HG03432 (cell line): ENCODE results near the gene AP2S1.
"Not testable (repeated sequence)": the region's sequence is repeated elsewhere in the genome, so short reads cannot be mapped to it uniquely, and the experiment has no call there.

Experiments
- ATAC-seq: cut with Tn5 transposase; IDR thresholded peaks from one replicate; pipeline ENCODE4 v1.9.1; 2021; ENCODE audit warnings: mild to moderate bottlenecking, moderate library complexity; ENCODE audit not compliant: unreplicated experiment

AP2S1 gene

GRCh38 chr19:46868025-46868802, 17.6 kb upstream of the AP2S1 start:
- no peak for ATAC-seq

GRCh38 chr19:46867170-46867569, 16.5 kb upstream of the AP2S1 start:
- ATAC-seq = no peak

GRCh38 chr19:46866407-46867136, 15.9 kb upstream of the AP2S1 start:
- ATAC-seq = no peak

- no peak for ATAC-seq
Observed at GRCh38 chr19:46863818-46864629, 13.4 kb upstream of the AP2S1 start.

- ATAC-seq = no peak
Observed at GRCh38 chr19:46862974-46863632, 12.5 kb upstream of the AP2S1 start.

- no peak for ATAC-seq
Observed at GRCh38 chr19:46862503-46862834, 11.8 kb upstream of the AP2S1 start.

- no peak for ATAC-seq
Observed at GRCh38 chr19:46861691-46862502, 11.3 kb upstream of the AP2S1 start.

- ATAC-seq = peak; percentile 10
Observed at GRCh38 chr19:46860846-46861690, 10.4 kb upstream of the AP2S1 start, which contains the start of gene ARHGAP35. TSS of gene ARHGAP35 (plus strand) at chr19:46860997. CDS start at chr19:46918676, 57,679 bp downstream.

- ATAC-seq = peak; percentile 61
Observed at GRCh38 chr19:46860125-46860845, 9.6 kb upstream of the AP2S1 start.

- no peak for ATAC-seq
Observed at GRCh38 chr19:46859637-46860124, 9.0 kb upstream of the AP2S1 start.

- peak; percentile 41 for ATAC-seq
Observed at GRCh38 chr19:46856062-46857022, 5.7 kb upstream of the AP2S1 start.

GRCh38 chr19:46854698-46855097, 4.1 kb upstream of the AP2S1 start:
- not testable (repeated sequence) for ATAC-seq

GRCh38 chr19:46852830-46853229, 2.2 kb upstream of the AP2S1 start:
- no peak for ATAC-seq

- no peak for ATAC-seq
Observed at GRCh38 chr19:46849610-46850009, 1.0 kb downstream of the AP2S1 start.

- no peak for ATAC-seq
Observed at GRCh38 chr19:46848389-46848788, 2.3 kb downstream of the AP2S1 start.

GRCh38 chr19:46847528-46847927, 3.1 kb downstream of the AP2S1 start:
- ATAC-seq = no peak

GRCh38 chr19:46845959-46846459, 4.6 kb downstream of the AP2S1 start:
- no peak for ATAC-seq
